Measurements from ENCODE around the gene TPGS2.
"Not testable (repeated sequence)": the region's sequence is repeated elsewhere in the genome, so short reads cannot be mapped to it uniquely, and the experiment has no call there.

Gene TPGS2, protein sequence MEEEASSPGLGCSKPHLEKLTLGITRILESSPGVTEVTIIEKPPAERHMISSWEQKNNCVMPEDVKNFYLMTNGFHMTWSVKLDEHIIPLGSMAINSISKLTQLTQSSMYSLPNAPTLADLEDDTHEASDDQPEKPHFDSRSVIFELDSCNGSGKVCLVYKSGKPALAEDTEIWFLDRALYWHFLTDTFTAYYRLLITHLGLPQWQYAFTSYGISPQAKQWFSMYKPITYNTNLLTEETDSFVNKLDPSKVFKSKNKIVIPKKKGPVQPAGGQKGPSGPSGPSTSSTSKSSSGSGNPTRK

DNA sequence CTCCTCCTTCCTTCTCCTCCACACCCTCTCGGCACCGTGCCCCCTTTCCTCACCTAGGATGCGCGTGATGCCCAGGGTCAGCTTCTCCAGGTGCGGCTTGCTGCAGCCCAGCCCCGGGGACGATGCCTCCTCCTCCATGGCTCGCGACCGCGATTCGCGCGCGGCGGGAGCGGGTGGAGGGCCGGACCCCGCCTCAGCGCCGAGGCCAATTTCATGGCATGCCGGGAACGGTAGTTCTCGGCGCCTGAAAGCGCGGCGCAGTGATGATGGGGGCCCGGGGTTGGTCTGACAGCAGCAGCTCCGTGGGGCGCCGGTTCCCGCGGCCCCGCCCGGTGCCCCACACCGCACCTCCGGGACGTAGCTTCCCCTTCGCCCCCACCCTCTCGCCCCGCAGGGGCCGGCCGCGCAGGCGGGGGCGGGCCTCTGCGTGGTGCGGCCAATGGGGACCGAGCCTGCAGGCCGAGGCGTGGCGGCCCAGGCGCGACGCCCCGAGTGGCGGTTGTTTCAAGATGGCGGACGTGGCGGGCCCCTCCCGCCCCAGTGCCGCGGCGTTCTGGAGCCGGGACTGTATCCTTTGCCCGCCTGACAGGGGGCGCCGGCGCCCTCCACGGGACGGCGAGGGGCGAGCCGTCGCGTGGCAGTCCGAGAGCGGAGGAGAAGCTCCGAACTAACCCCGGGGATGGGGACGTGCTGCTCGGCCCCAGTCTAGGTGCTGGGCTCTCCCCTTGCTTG, at the start of gene TPGS2, which contains the start of gene KIAA1328:
TSS of gene TPGS2 (minus strand) at position 373 of the 732 bp plus-strand sequence. CDS start at position 138, 235 bp downstream.
TSS of gene KIAA1328 (plus strand) at position 498 of the 732 bp plus-strand sequence. CDS start at position 510, 12 bp downstream.
- peak; percentile 58 for DNase-seq

DNA sequence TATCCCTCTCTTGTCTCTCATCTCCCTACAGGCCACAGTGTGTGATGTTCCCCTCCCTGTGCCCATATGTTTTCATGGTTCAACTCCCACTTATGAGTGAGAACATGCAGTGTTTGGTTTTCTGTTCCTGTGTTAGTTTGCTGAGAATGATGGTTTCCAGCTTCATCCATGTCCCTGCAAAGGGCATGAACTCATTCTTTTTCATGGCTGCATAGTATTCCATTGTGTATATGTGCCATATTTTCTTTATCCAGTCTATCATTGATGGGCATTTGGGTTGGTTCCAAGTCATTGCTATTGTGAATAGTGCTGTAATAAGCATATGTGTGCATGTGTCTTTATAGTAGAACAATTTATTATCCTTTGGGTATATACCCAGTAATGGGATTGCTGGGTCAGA, 45.0 kb upstream of the TPGS2 start:
- DNase-seq = not testable (repeated sequence)

DNA sequence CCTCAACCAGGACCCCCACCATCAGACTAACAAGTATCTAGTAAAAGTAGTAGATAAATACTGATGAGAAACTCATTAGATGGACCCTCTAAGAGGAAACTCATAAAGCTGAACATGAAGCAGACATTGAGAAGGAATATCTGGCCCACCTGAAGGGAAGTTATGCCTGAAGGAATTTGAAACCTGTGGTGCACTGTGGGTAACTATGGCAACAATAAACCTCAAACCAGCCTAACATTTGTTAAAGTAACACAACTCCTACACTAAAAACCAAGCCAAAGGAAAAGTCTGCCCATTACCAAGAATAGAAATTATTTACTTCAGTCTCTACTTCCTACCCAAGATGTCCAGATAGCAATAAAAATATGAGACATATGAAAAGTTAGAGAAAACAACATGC, 43.5 kb upstream of the TPGS2 start:
- DNase-seq = no peak

DNA sequence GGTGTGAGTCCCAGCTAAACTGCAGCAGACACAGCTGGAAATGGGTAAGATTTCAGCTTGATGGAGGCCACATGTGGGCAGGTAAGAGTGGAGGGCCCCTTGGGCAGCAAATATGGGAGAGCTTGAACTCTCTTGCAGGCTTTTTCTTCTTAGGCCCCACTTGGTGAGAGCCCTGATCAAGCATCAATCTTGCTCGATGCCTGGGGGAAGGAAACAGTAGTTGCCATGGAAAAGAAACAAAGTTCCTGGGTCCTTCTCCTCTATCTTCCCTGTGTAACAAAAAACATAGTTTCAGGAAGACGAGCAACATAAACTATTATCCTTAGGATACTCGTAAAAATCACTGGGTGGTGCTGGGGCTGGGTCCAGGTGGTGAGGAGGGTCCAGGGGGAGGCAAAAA, 43.0 kb upstream of the TPGS2 start:
- no peak for DNase-seq

DNA sequence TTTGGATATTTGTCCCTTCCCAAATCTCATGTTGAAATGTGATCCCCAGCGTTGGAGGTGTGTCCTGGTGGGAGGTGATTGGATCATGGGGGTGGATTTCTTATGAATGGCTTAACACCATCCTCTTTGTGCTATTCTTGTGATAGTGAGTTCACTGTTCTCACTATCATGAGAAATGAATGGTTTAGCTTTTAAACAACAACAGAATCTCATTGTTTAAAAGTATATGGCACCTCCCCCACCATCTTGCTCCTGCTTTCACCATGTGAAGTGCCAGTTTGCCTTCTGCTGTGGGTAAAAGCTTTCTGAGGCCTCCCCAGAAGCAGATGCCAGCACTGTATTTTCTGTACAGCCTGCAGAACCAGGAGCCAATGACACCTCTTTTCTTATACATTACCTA, 38.3 kb upstream of the TPGS2 start:
- DNase-seq = no peak

DNA sequence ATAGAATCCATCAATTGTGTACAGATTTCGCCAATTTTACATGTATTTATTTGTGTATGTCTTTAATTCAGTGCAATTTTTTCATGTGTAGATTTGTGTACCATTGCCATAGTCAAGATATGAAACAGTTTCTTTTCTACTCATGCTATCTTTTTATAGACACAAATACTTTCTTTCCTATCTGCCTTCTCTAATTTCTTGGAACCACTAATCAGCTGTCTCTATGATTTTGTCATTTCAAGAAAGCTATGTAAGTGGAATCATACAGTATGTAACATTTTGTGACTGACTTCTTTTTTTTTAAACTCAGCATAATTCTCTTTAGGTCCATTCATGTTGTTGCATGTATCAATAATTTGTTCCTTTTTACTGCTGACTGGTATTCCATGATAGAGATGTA, 33.4 kb upstream of the TPGS2 start:
- DNase-seq = no peak

DNA sequence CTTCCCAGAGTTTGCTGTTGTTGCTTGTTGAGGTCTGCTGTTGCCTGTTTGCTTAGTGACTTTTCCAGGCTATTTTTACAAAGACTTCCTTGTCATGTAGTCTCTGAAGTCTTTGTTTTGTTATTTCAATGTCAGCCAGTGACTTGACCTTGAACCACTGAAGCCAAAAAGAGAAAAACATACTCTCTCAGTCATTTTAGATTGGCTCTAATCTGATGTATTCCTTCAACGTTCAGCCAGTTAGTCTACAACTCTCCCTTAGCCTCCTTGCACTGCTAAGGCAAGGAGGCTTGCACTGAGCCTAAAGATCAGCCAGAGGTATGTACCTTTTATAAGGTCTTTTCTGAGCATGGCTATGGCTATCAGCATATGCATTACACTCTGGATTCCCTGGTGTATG, 28.0 kb upstream of the TPGS2 start:
- DNase-seq = no peak

DNA sequence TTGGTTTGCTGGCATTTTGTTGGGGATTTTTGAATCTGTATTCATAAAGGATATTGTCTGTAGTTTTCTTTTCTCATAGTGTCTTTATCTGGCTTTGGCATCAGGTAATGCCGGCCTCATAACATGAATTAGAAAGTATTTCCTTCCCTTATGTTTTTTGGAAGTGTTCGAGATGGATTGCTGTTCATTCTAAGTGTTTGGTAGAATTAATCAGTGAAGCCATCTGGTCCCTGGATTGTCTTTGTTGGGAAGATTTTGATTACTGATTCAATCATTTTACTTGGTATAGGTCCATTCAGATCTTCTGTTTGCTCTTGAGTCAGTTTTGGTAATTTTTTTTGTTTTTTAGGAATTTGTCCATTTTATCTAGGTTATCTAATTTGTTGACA, 22.4 kb upstream of the TPGS2 start:
- DNase-seq = no peak

DNA sequence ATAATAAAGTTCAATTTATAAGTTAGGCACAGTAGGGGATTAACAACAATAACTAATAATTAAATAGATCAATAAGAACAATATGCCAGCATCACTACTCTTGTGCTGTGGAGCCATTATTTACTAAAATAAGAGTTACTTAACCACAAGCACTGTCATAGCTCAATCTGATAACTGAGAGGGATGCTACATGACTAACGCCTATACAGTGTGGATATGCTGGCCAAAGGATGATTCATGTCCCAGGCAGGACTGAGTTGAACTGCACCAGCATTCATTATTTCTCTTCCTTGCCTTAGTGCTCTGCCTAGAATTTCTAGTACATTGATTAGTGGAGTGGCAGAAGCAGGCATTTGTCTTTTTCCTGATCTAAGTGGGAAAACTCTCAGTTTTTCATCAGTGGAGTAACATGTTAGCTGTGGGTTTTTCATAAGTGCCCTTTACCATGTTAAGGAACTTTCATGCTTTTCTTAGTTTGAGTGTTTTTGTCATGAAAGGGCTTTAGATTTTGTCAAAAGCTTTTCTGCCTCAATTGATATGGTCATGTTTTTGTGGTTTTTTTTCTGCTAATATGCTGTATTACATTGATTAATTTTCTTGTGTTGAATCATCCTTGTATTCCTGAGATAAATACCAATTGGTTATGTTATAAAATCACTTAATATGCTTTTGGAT, 21.9 kb upstream of the TPGS2 start:
- peak; percentile 79 for DNase-seq

DNA sequence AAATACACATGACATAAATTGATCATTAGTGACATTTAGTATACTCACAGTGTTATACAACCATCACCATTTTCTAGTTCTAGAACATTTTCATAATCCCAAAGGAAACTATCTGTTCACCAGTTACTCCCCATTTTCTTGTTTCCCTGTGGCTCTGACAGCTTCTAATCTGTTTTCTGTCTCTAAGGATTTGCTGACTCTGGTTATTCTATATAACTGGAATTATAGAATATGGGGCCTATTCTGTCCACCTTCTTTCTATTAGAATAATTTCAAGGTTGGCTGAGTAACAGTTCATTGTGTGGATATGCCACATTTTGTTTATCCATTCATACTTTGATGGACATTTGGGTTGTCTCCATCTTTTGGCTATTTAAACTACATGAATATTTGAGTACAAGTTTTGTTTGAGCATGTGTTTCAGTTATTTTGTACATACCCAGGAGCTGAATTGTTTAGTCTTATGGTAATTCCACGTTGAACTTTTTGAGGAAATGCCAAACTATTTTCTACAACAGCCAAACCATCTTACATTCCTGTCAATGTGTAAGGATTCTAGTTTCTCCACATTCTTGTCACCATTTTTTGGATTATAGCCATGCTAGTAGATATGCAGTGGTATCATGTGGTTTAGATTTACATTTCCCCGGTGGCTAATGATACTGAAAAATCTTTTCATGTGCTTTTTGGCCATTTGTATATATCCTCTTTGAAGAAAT, 20.6 kb upstream of the TPGS2 start:
- DNase-seq = no peak

DNA sequence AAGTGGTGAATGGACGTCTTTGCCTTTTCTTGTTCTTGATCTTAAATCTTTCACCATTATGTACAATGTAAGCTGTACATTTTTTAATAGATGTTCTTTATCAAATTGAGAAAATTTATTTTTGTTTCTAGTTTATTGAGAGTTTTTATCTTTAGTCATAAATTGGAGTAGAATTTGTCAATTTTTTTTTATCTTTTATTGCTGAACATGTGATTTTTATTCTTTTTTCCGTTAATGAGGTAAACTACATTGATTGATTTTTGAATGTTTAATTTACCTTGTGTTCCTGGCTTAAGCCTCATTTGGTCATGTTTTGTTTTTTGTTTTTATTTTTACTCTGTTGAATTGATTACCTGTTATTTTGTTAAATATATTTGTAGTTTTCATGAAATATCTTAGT, 19.8 kb upstream of the TPGS2 start:
- DNase-seq = no peak

DNA sequence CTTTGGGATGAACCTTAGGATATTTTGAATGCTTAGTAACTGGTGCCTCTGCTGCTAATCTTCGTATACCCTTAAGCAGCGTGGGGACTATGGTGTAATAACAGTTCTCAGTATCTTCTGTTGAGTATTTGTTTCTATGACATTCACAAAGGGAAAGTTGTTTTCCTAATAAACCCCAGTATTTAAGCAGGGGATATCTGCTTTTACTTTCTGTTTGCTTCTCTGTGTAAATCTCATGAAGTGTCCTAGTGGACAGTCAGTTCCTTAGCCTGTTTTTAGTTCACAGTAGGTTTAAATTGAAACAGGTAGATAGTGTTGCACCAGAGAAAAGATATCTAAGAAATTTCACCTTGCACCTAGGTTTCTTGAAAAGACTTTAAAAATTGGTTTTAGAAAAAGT, 15.0 kb upstream of the TPGS2 start:
- DNase-seq = no peak

DNA sequence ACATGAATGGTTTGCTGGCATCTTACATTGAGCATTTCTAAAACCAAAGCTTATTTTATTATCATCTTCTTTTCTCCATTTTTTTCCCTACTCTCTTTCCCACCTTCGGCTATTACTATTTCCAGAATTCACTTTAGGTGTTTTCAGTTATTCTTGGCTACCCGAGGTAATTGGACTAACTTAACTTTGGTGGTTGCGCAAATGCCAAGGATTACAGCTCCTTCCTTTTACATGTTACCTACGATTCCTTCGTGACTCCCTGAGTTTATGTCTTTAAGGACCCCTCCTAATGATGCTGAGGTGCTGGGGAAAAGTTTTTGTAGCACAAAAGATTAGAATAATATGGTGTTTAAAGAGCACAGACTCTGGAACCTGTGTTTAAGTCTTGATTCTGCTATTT, 14.4 kb upstream of the TPGS2 start:
- no peak for DNase-seq

DNA sequence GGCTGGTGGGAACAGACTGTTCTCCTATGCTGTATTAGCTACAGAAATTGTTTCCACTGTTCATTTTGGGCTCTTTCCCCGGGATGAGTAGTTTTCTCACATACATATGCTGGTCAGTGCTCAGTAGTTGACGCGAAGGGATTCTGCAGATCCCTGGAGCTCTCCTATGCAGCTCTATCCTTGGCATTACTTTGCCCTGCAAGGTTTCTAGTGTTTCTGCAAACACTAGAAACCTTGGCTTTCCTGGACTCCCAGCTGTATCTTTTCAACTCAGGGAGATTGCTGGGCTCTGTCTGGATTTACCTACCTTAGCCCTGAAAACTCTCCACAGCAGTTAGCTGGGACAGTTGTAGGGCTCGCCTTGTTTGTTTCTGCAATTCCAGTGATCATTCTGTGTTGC, 11.0 kb upstream of the TPGS2 start:
- DNase-seq = no peak

DNA sequence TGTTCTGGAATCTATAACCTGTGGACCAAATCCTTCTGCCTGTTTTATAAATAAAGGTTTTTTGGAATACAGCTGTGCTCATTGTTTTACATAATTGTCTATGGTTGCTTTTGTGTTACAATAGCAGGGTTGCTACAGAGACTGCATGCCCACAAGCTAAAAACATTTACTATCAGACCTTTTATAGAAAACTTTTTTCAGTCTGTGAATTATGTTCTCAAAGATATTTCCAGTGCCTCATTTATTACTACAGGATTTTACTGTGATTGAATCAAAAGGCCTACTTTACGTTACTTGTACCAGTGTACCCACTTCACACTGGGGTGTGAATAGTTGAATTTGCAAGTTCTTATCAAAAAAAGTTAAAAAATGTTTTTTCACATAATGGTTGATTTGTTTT, 7.1 kb upstream of the TPGS2 start:
- no peak for DNase-seq

DNA sequence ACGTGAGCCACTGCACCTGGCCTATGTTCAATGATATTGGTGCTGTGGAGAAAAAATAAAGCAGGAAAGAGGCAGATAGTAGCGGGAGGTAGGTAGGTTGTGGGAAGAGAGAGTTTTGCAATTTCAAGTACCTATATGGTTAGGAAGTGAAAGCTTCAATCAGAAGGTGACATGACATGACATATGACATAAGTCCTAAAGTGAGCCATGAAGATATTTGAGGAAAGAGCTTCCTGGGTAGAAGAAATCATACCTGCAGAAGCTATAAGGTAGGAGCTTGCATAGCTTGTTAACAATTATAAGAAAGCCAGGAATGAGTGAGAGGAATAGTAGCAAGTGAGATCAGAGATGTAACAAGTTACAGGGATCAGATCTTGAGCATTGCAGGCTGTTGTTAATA, 4.3 kb upstream of the TPGS2 start:
- DNase-seq = no peak

DNA sequence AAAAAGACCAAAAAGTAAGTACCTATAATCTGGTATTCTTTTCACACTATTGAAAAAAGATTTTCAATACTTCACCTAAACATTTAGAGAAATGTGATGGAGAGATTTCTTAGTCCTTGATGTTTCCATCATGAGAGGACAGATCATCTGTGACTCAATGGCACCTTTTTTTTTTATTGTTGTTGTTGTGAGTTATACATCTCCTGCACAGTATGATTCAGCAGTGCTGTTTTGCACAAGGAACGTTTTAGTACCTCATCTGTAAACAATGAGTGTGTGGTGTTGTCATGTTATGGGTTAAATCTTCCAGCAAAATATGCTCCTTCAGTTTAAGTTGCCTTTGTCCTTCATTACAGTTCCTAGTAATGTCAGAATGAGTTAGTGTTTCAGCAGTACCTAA, 2.3 kb upstream of the TPGS2 start:
- DNase-seq = no peak

DNA sequence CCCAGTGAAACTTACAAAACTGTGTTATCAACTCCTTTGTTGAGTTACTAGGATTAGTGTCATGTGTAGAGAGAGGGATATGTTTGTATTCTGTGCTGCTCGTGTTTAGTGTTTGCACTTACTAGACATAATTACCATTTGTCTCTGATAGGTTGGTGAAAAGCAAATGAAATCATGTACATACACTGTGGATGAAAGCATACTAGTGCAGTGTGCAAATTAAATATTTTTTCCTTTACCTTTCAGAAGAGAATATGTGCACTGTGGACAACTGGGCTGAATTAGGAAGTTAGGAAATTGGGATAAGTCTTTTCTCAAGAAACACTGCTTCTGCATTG, 1.3 kb upstream of the TPGS2 start:
- DNase-seq = no peak

DNA sequence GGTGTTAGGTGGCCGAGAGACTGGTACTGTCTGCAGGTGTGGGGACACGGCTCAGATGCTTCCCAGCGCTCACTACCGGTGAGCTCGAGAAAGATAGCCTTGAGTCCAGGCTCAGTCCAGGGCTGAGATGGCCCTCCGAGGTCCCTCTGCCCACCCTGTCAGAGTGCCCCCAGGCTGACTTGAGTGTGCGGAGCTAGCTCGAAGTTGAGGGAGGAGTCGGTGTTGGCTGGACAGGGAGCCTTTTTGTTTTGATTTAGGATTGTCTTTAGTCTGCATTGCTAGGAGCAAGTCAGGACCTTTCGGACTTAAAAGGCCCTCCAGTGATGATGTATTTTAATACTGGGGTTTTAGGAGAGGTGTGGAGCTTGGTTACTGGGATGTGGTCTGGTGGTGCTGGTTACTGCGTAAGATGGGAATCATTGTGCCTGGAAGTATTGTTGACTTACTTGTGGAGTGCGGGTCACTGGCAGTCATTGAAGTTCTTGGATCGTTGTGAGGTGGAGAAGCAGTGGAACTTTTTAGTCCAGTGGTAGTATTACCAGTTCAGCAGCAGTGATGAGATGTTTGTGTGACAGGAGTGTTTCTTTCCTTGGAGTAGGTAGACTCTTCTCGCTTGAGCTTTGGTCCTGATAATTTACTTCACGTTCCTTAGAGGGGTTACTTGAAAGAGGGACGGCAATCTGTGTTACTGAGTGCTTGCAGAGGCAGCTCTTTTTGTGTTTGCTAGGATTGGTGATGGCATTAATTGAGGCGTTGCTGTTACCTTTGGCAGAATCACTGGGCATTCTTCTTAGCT, 758 bp upstream of the TPGS2 start:
- DNase-seq = no peak

DNA sequence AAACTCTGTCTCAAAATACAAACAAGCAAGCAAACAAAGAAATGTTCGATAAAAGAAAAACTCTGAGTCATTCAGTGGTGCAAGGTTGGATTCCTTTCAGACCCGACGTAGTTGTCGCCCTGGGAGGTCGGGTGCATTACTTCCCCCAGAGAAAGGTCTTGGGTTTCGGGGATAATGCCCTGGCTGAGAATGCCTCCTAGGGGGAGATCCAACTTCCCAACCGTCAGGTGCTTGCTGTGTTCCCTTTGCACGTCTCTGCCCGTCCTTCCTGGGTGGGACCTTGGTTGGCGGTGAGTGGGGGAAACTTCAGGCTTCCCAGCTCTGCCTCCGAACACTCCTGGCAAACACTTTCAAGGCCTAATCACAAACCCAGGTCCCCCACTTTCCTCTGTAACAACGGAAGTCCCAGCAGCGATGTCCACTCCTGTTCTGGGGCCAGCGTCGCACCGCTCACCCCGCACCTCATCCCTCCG, 609 bp downstream of the TPGS2 start:
- DNase-seq = no peak

DNA sequence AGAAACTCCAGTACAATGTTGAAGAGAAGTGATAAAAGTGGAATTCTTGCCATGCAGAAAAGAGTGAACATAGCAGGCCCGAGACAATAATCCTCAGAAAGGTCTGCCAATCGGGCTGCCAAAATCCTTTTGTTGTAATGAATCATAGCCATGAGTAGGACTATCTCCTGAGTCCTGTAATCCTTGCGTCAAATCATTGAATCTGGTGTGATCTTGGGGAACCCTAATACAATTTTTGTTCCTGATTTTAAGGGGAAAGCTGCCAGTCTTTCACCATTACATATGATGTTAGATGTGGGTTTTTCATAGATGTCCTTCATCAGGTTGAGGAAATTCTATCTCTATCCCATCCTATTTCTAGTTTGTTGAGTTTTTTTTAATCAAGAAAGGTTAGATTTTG, 2.2 kb downstream of the TPGS2 start:
- DNase-seq = no peak

DNA sequence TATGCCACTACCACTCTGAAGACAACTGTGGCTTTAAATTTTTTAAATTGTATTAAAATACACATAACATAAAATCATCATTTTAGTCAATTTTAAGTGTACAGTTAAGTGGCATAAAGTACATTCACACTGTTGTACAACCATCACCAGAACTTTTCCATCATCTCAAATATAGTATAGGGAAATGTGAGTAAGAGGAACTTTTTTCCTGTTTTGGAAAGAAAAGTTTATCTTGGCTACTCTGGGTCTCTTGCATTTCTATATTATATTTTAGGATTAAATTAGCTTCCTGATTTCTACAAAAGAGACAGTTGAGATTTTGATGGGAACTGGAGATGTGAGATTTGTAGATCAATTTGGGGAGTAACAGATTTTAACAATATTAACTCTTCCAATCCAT, 3.3 kb downstream of the TPGS2 start:
- no peak for DNase-seq

DNA sequence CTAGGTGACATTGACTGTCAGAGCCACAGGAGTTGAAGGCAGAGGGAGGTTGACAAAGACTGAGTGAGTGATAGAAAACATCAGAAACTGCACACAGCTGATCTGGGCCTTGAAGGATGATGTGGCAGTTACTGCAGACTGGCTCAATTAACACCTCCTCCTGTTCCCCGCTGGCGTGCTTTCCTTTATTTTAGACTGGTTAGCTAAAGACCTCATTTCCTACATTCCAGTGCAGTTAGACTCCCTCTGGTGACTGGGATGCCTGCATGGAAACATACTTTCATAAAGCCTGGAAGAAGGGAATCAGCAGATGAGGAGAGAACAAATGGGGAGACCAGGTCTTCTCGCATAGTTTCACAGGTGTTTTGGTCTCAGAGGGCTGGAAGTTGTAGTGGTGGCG, 7.1 kb downstream of the TPGS2 start:
- no peak for DNase-seq
